HG03460 (cell line): ENCODE data around the gene DISC1.
"Not testable (repeated sequence)": the region's sequence is repeated elsewhere in the genome, so short reads cannot be mapped to it uniquely, and the experiment has no call there.

Experiments used
- ATAC-seq: cut with Tn5 transposase; IDR thresholded peaks from one replicate; pipeline ENCODE4 v1.9.1; 2021; ENCODE audit not compliant: unreplicated experiment

The DISC1 gene

DNA sequence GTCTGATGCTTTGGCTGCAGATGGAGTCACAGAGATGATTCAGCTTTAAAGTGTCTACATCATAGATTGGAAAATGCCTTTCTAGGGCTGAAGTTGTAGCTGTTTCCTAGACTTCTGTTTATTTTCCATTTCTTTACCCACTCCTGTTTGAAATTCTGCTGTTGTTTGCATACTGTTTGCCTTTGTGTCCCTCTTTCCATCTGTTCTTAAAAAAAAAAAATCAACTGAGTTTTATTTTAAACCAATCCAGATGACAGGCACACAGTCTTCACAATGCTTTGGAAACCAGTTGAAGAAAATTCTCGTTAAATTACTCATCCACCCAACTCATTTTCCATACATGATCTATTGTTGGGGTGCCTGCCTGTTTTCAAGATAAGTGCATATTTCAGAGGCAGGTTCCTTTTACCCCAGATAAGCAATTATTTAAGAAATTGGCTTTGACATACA, 245.9 kb downstream of the DISC1 start:
- no peak for ATAC-seq

DNA sequence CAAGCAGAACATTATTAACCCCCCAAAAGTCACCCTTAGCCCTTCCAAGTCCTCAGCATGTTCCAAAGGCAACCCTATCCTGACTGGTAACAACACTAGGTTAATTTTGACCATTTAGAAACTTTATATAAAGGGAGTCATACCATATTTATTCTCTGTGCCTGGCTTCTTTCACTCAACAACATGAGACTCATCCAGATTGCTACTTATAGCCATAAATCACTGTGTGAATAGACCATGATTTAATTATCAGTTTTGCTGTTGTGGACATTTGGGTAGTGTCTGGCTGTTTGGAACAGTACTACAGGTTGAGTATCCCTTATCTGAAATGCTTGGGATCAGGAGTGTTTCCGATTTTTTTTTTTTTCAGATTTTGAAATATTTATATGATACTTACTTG, 252.1 kb downstream of the DISC1 start:
- no peak for ATAC-seq

DNA sequence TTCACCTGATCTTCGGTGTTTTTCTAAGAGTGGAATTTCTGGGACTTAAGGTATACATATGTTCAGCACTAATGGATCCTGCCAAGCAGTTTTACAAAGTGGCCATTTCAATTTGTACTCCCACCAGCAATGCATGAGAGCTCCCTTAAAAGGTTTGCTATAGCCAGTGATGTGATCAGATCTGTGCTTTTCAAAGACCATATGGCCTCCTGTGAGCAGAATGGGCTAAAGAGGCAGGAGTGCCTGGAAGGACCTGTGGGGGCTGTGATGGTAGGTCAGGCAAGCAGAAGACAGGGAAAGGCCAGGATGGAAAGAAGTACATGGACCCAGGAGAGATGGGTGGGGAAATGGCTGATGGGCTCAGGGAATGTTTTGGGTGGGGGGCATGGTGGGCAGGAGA, 252.7 kb downstream of the DISC1 start:
- ATAC-seq, result no peak

DNA sequence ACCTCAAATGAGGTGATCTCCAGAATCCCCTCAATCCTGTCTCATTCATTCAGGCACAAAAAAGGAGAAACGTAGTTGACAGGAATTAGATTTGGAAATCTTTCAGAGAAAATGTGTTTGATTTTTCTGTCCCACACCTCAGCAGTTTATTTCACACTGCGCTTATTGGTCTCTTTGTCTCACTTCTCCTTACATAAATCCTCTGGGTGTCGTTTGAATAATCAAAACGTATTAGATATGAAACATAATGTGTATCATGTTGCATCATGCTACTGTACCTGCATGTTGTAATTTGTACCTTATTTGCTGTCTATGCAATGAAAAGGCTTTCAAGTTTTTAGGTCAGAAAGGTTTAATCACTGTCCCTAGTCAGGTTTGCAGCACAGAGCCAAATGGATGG, 255.7 kb downstream of the DISC1 start:
- ATAC-seq, result no peak

DNA sequence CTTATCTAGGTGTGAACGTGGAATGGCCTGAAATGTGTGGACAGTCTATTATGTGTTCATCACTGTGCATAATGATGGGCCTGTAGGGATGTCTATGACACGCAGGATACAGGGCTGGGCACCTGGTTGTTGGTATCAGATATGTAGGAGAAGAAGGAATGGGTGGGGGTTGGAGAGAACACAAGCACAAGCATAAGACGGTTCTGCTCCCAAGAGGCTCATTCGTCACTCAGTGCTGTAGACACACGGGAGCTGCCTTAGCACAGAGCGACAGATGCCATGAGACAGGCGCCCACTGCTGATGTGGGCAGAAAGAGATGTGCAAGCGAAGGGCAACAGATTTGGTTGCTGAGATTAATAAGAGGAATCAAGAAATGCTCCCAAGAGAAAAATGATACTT, 256.2 kb downstream of the DISC1 start:
- ATAC-seq, result no peak

DNA sequence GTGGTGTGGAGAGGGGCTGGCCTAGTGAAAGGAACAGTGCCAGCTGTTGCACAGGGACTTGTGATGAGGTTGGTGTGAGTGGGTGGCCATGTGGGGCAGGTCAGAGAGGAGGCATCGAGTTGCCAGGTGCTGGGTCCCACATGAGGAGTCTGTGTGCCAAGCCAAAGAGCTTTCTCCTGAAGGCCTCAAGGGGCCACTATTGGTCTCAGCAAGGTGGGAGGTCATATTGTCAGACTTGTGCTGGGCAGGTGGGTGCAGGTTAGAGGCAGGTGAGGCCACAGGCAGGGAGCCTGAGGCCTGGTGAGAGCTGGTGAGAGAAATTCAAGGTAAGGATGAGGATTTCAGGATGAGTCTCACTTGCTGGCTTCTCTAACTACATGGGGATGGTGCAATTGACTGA, 256.8 kb downstream of the DISC1 start:
- ATAC-seq, result no peak

DNA sequence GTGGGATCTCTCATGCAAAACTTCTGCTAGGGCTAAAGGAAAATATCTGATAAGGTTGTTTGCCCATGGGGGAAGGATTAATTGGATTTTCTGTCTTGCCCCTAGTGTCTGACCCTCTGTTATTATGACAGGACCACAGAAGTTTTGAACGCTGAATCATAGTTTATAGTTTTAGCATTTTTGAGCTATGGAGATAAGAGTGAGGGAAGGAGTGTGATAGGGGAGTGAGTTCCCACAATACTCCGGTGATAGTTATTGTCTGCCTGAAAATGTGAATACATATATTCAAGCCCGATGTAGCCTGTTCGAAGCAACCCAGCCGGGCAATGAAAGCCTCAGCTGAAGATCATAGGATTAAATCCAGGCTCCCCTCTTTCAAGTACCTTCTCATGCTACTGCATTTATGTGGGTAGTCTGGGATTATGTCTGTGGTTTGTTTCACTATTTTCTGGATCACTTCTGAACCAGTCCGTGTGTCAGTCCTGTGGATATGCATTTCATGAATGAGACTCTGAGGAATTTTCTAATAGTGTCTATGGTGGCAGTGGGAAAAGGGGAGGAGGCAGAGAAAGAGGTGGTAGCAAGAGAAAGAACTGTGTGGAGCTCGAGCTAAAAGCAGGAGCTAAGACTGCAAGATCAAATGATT, 258.7 kb downstream of the DISC1 start:
- no peak for ATAC-seq

DNA sequence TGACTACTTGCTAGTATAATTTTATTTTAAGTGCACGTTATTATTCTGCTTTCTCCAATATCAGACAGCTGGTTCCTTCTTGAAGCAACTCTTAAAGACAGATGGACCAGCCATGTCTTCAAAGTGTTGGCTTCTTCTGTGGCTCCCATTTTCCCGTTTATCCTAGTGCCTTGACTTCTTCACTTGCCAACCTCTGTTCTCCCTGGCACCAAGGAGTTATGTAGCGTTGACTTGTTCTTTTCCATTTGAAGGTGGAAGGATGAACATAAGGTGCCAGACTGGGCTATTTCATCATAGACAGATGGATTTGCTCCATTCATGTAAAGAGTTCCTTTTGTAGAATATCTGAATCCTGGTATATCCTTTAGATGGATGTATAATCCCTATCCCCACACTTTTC, 260.6 kb downstream of the DISC1 start:
- no peak for ATAC-seq

DNA sequence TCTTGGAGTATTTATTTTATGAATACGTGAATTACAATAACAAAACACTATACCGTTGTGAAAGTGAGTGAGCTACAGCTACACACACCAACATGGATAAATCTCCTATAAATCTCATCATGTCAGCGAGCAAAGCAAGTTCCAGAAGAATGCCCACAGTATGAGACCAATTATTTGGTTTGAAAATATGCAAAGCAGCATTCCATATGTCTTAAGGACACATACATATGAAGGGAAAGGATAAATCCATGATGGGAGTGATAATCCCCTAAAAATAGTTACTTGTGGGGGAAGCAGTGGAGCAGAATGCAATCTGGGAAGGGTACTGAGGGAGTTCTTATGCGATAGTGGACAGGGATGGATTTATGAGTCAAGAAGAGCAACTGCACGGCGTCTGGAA, 261.3 kb downstream of the DISC1 start:
- ATAC-seq, result no peak

DNA sequence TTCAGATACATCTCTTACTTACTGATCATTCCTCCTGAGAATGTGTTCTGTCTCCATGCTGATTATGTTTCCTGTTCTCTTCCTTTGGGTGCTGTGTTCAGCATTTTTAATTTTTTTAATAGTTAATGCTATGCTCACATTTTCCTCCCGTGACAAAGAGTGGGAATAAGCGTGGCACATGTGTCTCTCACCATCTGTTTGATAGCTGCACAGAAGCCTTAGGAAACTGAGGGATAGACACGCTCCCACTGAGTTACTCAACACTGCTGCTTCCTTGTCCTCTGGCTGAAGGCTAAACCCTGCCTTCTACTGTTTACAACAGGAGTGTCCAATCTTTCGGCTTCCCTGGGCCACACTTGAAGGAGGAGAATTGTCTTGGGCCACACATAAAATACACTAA, 264.2 kb downstream of the DISC1 start:
- no peak for ATAC-seq

DNA sequence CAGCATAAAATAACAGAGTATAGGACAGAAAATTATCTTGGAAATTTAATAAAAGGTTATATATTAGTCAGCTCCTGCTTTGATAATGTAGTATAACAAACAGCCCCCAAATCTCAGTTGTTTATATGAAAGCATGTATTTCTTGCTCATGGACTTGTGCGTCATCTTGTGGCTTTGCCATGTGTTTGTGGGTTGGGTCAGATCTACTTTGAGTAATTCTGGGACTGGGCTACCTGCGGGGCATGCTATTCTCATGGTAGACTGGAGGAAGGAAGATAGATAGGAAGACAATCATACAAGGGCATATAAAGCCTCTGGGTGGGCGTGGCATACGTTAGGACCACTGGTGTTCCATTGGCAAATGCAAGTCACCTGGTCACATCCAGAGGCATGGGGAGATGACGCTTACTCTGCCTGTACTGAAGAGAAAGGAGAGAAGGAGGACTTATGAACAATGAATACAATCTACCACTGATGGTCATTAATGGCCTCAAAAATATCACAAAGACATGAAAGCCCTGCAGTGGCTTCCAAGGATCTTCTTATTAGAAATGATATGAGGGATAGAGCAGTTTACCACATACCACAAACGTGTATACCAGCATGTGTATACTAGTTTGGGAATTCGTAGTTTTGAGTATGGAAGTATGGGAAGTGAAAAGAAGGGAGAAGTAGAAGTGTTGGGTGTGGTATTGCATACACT, 267.0 kb downstream of the DISC1 start:
- no peak for ATAC-seq

DNA sequence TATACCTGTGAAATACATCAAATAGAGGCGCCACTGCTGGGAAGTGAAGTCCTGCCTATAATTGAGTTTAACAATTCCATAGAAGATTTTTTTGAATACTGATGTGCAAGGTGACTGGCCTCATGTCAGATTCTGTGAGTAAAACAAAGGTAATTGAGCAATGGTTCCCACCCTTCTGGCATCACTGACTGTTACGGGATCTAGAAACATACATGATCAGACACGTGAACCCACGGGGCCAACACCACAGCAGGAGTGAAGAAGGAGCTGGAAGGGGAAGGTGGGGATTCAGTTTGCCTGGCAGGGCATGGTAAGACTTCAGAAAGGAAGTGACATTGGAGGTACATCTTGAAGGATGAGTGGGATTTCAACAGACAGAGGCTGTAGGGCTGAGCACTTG, 270.2 kb downstream of the DISC1 start:
- no peak for ATAC-seq

DNA sequence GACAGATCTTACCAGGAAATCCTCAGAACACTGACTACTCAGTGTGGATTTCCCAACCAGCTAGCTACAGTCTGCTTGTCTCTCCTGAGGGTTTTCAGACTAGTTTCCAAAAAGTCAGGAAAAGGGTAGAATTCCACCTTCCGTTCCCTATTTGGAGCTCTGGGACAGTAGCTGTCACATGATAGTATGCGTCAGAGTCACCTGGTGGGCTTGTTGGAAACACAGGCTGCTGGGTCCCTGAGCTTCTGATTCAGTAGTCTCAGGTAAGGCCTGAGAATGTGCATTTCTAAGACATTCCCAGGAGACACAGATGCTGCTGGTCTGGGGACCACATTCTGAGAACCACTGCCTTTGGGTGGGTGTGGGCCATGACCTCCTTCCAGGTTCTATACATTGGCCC, 272.5 kb downstream of the DISC1 start:
- no peak for ATAC-seq

DNA sequence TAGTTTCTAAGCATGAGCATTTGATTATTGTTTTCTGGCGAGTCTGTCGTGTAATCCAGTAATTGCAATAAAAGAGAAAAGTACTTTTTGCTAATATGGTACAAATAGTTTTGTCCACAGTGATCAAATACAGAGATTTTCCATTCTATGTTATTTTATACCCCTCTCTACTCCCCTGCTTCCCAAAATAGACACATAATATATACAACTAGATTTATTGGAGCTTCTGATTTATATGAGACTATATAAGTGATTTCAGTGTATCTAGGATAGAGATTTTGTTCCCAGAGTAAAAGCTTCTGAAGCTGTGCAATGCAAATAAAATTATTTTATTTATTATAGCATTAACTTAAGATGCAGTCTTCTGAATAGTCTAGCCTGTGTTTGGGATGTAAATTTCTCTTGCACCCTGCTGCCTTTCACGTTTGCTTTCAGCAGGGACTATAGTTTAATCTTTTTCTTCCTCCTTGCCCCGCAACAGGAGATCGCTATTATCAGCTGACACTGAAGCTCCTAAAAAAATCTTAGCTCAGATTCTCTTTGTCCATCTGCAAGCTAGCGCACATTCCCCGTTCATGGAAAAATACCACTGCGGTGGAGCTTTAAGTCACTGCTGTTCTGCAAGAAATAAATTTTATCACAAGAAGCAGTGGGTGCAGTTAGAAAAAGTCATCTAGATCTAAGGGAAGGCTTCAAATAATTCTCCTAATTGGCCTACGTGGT, 273.3 kb downstream of the DISC1 start:
- ATAC-seq, result no peak

DNA sequence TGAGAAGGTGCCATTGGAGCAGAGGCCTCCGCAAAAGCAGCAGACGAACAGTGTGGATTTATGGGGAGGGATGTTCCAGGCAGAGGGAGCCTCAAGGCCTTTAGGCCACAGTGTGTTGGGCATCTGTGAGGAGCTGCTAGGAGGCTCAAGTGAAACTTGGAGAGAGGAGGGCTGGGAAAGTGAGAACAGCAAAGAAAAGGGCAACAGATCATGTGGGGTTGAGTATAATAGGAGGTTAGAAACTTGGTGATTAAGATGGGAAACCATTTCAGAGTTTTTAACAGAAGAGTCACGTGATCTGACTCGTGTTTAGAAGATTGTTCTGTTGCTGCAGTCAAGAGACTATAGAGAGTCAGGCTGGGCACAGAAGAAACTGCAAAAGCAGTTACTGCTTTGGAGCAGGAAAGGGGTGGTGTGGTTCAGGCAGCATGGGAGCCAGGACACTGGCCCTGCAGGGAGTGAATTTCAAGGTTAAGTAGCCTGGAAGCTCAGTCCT, 277.0 kb downstream of the DISC1 start:
- ATAC-seq, result no peak

DNA sequence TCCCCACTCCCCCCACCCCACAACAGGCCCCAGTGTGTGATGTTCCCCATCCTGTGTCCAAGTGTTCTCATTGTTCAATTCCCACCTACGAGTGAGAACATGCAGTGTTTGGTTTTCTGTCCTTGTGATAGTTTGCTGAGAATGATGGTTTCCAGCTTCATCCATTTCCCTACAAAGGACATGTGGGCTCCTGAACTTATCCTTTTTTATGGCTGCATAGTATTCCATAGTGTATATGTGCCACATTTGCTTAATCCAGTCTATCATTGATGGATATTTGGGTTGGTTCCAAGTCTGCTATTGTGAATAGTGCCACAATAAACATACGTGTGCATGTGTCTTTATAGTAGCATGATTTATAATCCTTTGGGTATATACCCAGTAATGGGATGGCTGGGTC, 280.7 kb downstream of the DISC1 start:
- not testable (repeated sequence) for ATAC-seq

DNA sequence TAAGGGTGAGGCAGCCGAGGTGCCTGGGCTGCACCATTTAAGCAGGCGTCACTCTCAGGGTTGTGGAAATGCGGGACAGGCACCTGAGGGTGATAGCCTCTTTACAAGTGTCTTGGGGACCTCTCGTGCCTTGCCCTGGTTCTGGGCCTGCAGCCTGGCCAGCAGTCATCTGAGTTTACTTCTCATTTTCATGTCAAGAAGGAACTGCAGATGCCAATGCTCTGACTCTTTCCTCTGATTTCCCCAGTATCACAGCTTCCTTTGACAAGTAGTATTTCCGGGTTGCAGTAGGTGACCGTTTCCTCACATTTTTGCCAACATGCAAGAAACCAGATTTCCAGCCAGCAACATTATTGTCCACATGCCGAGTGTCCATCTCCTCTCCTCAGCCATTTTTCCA, 286.9 kb downstream of the DISC1 start:
- ATAC-seq, result no peak

DNA sequence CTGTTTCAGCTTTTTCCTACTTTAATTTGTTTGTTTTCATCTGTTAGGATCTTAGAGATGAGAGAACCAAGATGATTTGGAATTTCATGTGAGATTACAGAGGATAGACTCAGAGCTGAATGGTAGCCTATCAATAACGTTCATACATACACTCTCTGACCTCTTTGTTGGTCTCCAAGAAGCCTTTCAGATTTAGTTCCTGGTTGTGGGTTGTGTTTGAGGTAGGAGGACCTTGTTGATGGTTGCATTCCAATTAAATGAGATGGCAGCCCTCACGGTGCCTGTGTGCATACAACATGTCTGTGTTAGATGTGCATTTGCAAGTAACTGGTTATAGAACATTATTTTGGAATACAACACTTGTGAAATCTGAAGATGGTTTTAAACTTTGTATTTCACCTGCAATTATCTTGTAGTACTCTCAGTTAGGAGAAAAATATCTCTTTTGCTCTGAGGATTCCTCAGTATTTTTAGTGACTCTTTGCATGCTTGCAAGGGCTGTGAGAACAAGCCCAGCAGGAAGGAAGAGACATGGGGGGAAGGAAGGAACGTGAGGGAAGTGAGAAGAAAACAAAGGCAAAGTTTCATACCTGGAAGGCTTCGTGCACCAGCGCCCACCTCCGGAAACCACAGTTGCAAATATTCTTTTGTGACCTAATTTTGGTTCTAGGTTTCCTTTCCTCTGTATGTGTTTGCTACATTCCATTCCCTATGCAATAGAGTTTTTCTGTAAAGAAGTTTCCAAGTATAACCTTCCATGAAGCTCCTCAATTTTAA, 291.8 kb downstream of the DISC1 start:
- no peak for ATAC-seq

DNA sequence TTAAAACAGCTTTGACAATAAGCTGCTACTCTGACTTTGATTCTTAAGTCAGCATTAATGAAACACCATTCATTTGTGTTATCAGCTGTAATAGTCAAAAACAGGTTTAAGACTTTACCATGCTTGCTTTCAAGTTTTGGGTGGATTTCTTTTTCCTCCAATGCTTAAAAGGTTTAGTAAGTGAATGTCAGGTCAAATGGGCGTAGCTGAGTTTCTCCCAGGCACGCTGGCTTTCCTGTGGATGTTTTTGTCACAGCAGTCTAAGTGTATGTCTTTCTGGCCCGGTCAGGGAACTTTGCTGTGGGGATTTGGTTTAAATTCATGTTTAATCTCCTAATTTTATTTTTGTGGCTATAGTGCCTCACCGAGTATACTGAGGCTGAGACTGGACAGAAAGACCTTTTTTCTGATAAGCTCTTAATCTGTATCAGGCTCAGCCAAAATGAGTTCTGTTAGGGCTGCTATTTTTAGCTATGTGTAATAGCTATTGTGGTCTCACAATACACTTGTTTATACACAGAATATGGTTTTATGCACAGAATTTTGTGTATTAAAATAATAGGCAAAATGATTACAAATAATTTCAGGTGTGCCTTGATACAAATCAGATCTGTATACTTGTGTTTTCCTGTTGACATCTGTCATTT, 292.8 kb downstream of the DISC1 start:
- ATAC-seq, result no peak

DNA sequence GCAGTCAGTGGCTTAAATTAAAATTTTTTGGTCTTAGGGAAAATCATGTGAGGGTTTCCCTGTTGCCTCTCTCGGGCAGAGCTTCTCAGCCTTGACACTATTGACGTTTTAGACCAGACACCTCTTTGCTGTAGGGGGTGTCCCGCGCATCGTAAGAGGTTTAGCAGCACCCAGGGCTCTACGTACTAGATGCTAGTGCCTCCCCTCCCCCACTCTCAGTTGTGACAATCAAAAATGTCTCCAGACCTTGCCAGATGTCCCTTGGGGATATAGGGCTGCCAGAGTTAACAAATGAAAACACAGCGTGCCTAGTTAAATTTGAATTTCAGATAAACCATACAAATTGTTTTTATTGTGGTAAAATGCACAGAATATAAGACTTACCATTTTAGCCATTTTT, 293.3 kb downstream of the DISC1 start:
- ATAC-seq, result no peak
